NCI-H1105 (cell line): ENCODE data around the gene MRPL44.
"Not testable (repeated sequence)": the region's sequence is repeated elsewhere in the genome, so short reads cannot be mapped to it uniquely, and the experiment has no call there.

Experiments used
- DNase-seq: peaks from one replicate; lab custom pipeline; 2025; lab: John Stamatoyannopoulos, UW

MRPL44 gene

GRCh38 chr2:223971731-223972130 lies 14.5 kb downstream of the MRPL44 start:
- DNase-seq, result no peak

GRCh38 chr2:223972656-223973102 lies 15.4 kb downstream of the MRPL44 start:
- DNase-seq, result no peak

- no peak for DNase-seq
Observed at GRCh38 chr2:223973606-223974005, 16.3 kb downstream of the MRPL44 start.

- no peak for DNase-seq
Observed at GRCh38 chr2:223976635-223977226, 19.5 kb downstream of the MRPL44 start.

GRCh38 chr2:223978451-223978850 lies 21.2 kb downstream of the MRPL44 start:
- no peak for DNase-seq

- DNase-seq, result no peak
Observed at GRCh38 chr2:223979730-223980396, 22.6 kb downstream of the MRPL44 start.

- no peak for DNase-seq
Observed at GRCh38 chr2:223980397-223980735, 23.1 kb downstream of the MRPL44 start.

- DNase-seq, result no peak
Observed at GRCh38 chr2:223980803-223981202, 23.5 kb downstream of the MRPL44 start.

GRCh38 chr2:223981241-223981640 lies 24.0 kb downstream of the MRPL44 start:
- no peak for DNase-seq

- DNase-seq, result no peak
Observed at GRCh38 chr2:223989206-223989855, 32.1 kb downstream of the MRPL44 start.

- DNase-seq, result no peak
Observed at GRCh38 chr2:223989856-223990232, 32.6 kb downstream of the MRPL44 start.

- no peak for DNase-seq
Observed at GRCh38 chr2:223991611-223992010, 34.3 kb downstream of the MRPL44 start.

GRCh38 chr2:223993634-223994232 lies 36.5 kb downstream of the MRPL44 start:
- DNase-seq, result peak; percentile 58

GRCh38 chr2:223994562-223995162 lies 37.4 kb downstream of the MRPL44 start:
- no peak for DNase-seq

GRCh38 chr2:223995569-223995968 lies 38.3 kb downstream of the MRPL44 start:
- no peak for DNase-seq

GRCh38 chr2:223996391-223996790 lies 39.1 kb downstream of the MRPL44 start:
- no peak for DNase-seq

GRCh38 chr2:223997938-223998337 lies 40.7 kb downstream of the MRPL44 start:
- no peak for DNase-seq

- DNase-seq, result no peak
Observed at GRCh38 chr2:223998948-223999347, 41.7 kb downstream of the MRPL44 start.

GRCh38 chr2:223999862-224000261 lies 42.6 kb downstream of the MRPL44 start:
- no peak for DNase-seq

- DNase-seq, result not testable (repeated sequence)
Observed at GRCh38 chr2:224000662-224001061, 43.4 kb downstream of the MRPL44 start.

- no peak for DNase-seq
Observed at GRCh38 chr2:224004105-224004695, 46.9 kb downstream of the MRPL44 start.

- DNase-seq, result no peak
Observed at GRCh38 chr2:224008702-224009261, 51.5 kb downstream of the MRPL44 start.
